HEK293 (cell line): ENCODE data around the gene CLK1.

Source experiments
- CTCF ChIA-PET: fragments of 350-600 bp; formaldehyde crosslinking; extraction: SDS; loops from one replicate; lab custom pipeline; 2021; ENCODE audit warnings: antibody characterized with exemption; lab: Yijun Ruan, JAX
- POLR2A ChIA-PET: fragments of 300-600 bp; formaldehyde crosslinking; extraction: SDS; loops from one replicate; lab custom pipeline; 2020; ENCODE audit warnings: antibody characterized with exemption, inconsistent platforms; lab: Yijun Ruan, JAX
- H3K27ac ChIP-seq: fragments of 200-500 bp; sonication (Bioruptor generic); 2 replicates; pipeline ENCODE4 v1.5.1; 2014; ENCODE audit warnings: low read depth, low read length, control low read depth, inconsistent platforms; ENCODE audit errors: extremely low read depth
- H3K36me3 ChIP-seq, 2 experiments: fragments of 200-500 bp in 1 of 2; sonication (Bioruptor generic) in 1 of 2; 1 replicate in 1 of 2; 2 replicates in 1 of 2; pipeline ENCODE4 v1.5.1; 2014 to 2017; ENCODE audit warnings: inconsistent platforms in 2 of 2, low read length in 2 of 2; ENCODE audit not compliant: control insufficient read depth in 2 of 2, insufficient read depth in 1 of 2
- H3K4me1 ChIP-seq: fragments of 200-500 bp; sonication (Bioruptor generic); 2 replicates; pipeline ENCODE4 v1.5.1; 2014; ENCODE audit warnings: mild to moderate bottlenecking, low read length, inconsistent platforms; ENCODE audit not compliant: control insufficient read depth, insufficient read depth
- H3K4me3 ChIP-seq: 2 replicates; pipeline ENCODE4 v1.5.1; 2011; ENCODE audit warnings: low read depth, mild to moderate bottlenecking, control low read depth, low read length, moderate library complexity
- H3K9me3 ChIP-seq: fragments of 200-500 bp; sonication (Bioruptor generic); 2 replicates; pipeline ENCODE4 v1.5.1; 2014; ENCODE audit warnings: low read depth, low read length, inconsistent platforms; ENCODE audit not compliant: control insufficient read depth, insufficient read depth
- GLI2 ChIP-seq: fragments of 450-650 bp; formaldehyde crosslinking; IDR thresholded peaks from 2 replicates; pipeline ENCODE4; 2017; ENCODE audit warnings: missing biosample characterization, missing genetic modification characterization, low read depth, borderline replicate concordance
- IKZF3 ChIP-seq: fragments of 450-650 bp; IDR thresholded peaks from 2 replicates; pipeline ENCODE4 v1.5.0; 2018; ENCODE audit warnings: missing biosample characterization, mild to moderate bottlenecking, missing genetic modification characterization, moderate library complexity
- SCRT2 ChIP-seq: fragments of 450-650 bp; formaldehyde crosslinking; IDR thresholded peaks from 2 replicates; pipeline ENCODE4 v1.5.1; 2016; ENCODE audit warnings: missing biosample characterization, missing genetic modification characterization
- SP2 ChIP-seq: fragments of 450-650 bp; formaldehyde crosslinking; IDR thresholded peaks from 2 replicates; pipeline ENCODE4 v1.5.1; 2016; ENCODE audit warnings: missing biosample characterization, missing genetic modification characterization
- SP7 ChIP-seq: fragments of 450-650 bp; formaldehyde crosslinking; IDR thresholded peaks from 2 replicates; pipeline ENCODE4 v1.5.1; 2016; ENCODE audit warnings: missing biosample characterization, missing genetic modification characterization
- ZBTB20 ChIP-seq: fragments of 450-650 bp; formaldehyde crosslinking; IDR thresholded peaks from 2 replicates; pipeline ENCODE4 v1.5.1; 2016; ENCODE audit warnings: missing biosample characterization, missing genetic modification characterization
- ZBTB48 ChIP-seq: fragments of 450-650 bp; formaldehyde crosslinking; IDR thresholded peaks from 2 replicates; pipeline ENCODE4 v1.5.1; 2016; ENCODE audit warnings: missing biosample characterization, missing genetic modification characterization
- ZFP69B ChIP-seq: fragments of 450-650 bp; formaldehyde crosslinking; IDR thresholded peaks from 2 replicates; pipeline ENCODE4 v1.5.1; 2016; ENCODE audit warnings: missing biosample characterization, missing genetic modification characterization
- ZIC2 ChIP-seq: fragments of 450-650 bp; formaldehyde crosslinking; IDR thresholded peaks from 2 replicates; pipeline ENCODE4 v1.5.1; 2016; ENCODE audit warnings: missing biosample characterization, missing genetic modification characterization
- ZNF169 ChIP-seq: fragments of 450-650 bp; formaldehyde crosslinking; IDR thresholded peaks from 2 replicates; pipeline ENCODE4 v1.5.1; 2016; ENCODE audit warnings: missing biosample characterization, missing genetic modification characterization
- ZNF202 ChIP-seq: fragments of 450-650 bp; formaldehyde crosslinking; IDR thresholded peaks from 2 replicates; pipeline ENCODE4 v1.5.1; 2016; ENCODE audit warnings: missing biosample characterization, missing genetic modification characterization, borderline replicate concordance
- ZNF324 ChIP-seq: fragments of 450-650 bp; formaldehyde crosslinking; IDR thresholded peaks from 2 replicates; pipeline ENCODE4 v1.5.1; 2016; ENCODE audit warnings: missing biosample characterization, missing genetic modification characterization
- ZNF366 ChIP-seq: fragments of 450-650 bp; formaldehyde crosslinking; conservative IDR thresholded peaks from 2 replicates; pipeline ENCODE4 v1.5.1; 2016; ENCODE audit warnings: missing biosample characterization, missing genetic modification characterization
- ZNF624 ChIP-seq: fragments of 450-650 bp; formaldehyde crosslinking; IDR thresholded peaks from 2 replicates; pipeline ENCODE4 v1.5.1; 2017; ENCODE audit warnings: missing biosample characterization, missing genetic modification characterization
- ZNF76 ChIP-seq: fragments of 450-650 bp; formaldehyde crosslinking; IDR thresholded peaks from 2 replicates; pipeline ENCODE4; 2016; ENCODE audit warnings: low read depth, missing biosample characterization, missing genetic modification characterization, borderline replicate concordance
- TF ChIP-seq, protein P1 (sequence below): fragments of 450-650 bp; formaldehyde crosslinking; IDR thresholded peaks from 2 replicates; pipeline ENCODE4 v1.5.1; 2016; ENCODE audit warnings: missing biosample characterization, missing genetic modification characterization
- TF ChIP-seq, protein P2 (sequence below): fragments of 450-650 bp; formaldehyde crosslinking; IDR thresholded peaks from 2 replicates; pipeline ENCODE4 v1.5.1; 2016; ENCODE audit warnings: missing biosample characterization, missing genetic modification characterization
- TF ChIP-seq, protein P3 (sequence below): sonication (generic); formaldehyde crosslinking; IDR thresholded peaks from 2 replicates; pipeline ENCODE4 v1.8.1; 2022; ENCODE audit warnings: mild to moderate bottlenecking, moderate library complexity, missing genetic modification reagents
- TF ChIP-seq, protein P4 (sequence below): fragments of 450-650 bp; formaldehyde crosslinking; IDR thresholded peaks from 2 replicates; pipeline ENCODE4 v1.5.1; 2016; ENCODE audit warnings: missing biosample characterization, missing genetic modification characterization

Gene CLK1

DNA sequence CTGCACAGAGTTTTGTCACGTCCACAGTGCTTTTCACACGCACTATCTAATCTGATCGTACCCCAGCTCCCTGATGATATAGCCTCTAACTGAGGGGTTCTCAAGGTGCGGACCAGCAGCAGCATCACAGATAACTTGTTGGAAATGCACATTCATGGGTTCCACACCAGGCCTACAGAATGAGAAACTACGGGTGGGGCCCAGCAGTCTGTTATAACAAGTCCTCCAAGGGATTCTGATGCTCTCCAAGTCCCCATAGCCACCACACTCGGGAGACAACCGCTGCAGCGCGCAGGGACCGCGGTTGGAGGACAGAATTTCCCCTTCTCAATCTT is 53.5 kb downstream of the CLK1 start:
- Histone ChIP-seq H3K4me3 (peak overlapping the region; percentile 32), H3K36me3 (peaks cover 25 to 34% of the 10 kb centered on the region in 2 experiments), H3K4me1 (no peaks in the 10 kb centered on the region), H3K9me3 (no peaks in the 10 kb centered on the region), H3K27ac (no peak overlapping the region)
- TF ChIP-seq ZFP69B (tag by site-specific recombination) (peak; percentile 84), ZBTB48 (tag by site-specific recombination) (peak; percentile 99), ZIC2 (tag by site-specific recombination) (no peak), ZBTB20 (peak; percentile 94), ZNF76 (no peak), ZNF202 (no peak)
- TF ChIP-seq, protein P1, sequence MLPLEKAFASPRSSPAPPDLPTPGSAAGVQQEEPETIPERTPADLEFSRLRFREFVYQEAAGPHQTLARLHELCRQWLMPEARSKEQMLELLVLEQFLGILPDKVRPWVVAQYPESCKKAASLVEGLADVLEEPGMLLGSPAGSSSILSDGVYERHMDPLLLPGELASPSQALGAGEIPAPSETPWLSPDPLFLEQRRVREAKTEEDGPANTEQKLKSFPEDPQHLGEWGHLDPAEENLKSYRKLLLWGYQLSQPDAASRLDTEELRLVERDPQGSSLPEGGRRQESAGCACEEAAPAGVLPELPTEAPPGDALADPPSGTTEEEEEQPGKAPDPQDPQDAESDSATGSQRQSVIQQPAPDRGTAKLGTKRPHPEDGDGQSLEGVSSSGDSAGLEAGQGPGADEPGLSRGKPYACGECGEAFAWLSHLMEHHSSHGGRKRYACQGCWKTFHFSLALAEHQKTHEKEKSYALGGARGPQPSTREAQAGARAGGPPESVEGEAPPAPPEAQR = no peak
- TF ChIP-seq, protein P2, sequence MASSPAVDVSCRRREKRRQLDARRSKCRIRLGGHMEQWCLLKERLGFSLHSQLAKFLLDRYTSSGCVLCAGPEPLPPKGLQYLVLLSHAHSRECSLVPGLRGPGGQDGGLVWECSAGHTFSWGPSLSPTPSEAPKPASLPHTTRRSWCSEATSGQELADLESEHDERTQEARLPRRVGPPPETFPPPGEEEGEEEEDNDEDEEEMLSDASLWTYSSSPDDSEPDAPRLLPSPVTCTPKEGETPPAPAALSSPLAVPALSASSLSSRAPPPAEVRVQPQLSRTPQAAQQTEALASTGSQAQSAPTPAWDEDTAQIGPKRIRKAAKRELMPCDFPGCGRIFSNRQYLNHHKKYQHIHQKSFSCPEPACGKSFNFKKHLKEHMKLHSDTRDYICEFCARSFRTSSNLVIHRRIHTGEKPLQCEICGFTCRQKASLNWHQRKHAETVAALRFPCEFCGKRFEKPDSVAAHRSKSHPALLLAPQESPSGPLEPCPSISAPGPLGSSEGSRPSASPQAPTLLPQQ (tag by site-specific recombination) = peak; percentile 84
- POLR2A ChIA-PET = interaction anchor here (0.8 to 2.6 kb wide), 7 partner anchors 17 to 98 kb away, joined by 4 to 15 read pairs (median 6); partner anchors contain the start of genes CLK1, NIF3L1 and PPIL3
- CTCF ChIA-PET = interaction anchor here (0.7 kb wide), 1 partner anchor 56 kb away, joined by 3 read pairs; no protein-coding TSS in a partner anchor

DNA sequence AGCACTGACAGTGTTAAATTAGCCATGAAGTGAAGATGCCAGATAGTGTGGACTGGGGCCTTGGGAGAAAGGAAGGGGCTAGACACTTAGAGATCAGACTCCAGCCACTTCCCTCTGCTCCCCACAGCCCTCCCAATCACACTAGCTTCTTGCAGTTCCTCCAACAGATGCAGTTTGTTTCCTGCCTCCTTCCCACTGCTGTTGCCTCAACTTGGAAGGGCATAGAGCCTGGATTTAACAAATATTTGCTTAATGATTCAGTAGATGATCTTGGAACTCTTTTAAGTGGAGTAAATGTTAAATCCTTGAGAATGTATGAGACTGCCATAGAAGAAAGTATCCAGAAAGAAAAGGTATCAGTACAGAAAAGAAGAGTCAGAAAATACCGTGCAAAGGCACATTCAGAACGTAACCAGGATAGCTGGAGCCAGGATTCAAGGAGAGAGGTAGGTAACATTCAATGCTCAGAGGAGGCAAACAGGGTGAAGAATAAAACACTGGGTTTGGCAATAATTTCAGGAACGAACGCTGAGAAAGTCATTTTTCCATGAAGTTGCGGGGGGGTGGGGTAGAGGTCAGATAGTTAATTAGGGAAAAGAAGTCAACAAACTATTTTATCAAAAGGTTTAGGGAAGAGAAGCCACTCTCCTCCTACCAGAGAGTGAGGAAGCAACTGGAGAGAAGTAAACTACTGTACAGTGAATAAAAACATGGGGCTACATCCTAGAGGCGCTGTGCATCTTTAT is 54.0 kb downstream of the CLK1 start:
- POLR2A ChIA-PET = interaction anchor here (1.3 to 2.6 kb wide), 6 partner anchors 18 to 79 kb away, joined by 4 to 15 read pairs (median 7); partner anchors contain the start of genes CLK1, NIF3L1 and PPIL3
- CTCF ChIA-PET = no interaction called here
- H3K36me3 ChIP-seq = peaks cover 19 to 28% of the 10 kb centered on the region in 2 experiments
- H3K27ac ChIP-seq = no peak overlapping the region
- no peaks in the 10 kb centered on the region for H3K9me3 ChIP-seq
- no peak for TF ChIP-seq ZNF366 (tag by site-specific recombination)
- no peak for TF ChIP-seq GLI2
- TF ChIP-seq ZNF169 = no peak
- no peak for TF ChIP-seq IKZF3
- TF ChIP-seq ZNF624 = no peak
- no peak for TF ChIP-seq SCRT2 (tag by site-specific recombination)
- TF ChIP-seq SP7 (tag by site-specific recombination) = no peak
- TF ChIP-seq ZNF324 (tag by site-specific recombination) = no peak
- TF ChIP-seq, protein P3, sequence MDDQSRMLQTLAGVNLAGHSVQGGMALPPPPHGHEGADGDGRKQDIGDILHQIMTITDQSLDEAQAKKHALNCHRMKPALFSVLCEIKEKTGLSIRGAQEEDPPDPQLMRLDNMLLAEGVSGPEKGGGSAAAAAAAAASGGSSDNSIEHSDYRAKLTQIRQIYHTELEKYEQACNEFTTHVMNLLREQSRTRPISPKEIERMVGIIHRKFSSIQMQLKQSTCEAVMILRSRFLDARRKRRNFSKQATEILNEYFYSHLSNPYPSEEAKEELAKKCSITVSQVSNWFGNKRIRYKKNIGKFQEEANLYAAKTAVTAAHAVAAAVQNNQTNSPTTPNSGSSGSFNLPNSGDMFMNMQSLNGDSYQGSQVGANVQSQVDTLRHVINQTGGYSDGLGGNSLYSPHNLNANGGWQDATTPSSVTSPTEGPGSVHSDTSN (CRISPR knock-in tag) = no peak
- TF ChIP-seq, protein P4, sequence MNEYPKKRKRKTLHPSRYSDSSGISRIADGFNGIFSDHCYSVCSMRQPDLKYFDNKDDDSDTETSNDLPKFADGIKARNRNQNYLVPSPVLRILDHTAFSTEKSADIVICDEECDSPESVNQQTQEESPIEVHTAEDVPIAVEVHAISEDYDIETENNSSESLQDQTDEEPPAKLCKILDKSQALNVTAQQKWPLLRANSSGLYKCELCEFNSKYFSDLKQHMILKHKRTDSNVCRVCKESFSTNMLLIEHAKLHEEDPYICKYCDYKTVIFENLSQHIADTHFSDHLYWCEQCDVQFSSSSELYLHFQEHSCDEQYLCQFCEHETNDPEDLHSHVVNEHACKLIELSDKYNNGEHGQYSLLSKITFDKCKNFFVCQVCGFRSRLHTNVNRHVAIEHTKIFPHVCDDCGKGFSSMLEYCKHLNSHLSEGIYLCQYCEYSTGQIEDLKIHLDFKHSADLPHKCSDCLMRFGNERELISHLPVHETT (tag by site-specific recombination) = no peak
- TF ChIP-seq SP2 (tag by site-specific recombination) = no peak
- no peak overlapping the region; the same call in 1 of the 2 replicates for H3K4me3 ChIP-seq
- no peaks in the 10 kb centered on the region for H3K4me1 ChIP-seq
